GM10266 (cell line): ENCODE measurements around the gene SPATA22.

Source experiments
- DNase-seq: peaks from one replicate; pipeline ENCODE4 v3.0.0; 2012; ENCODE audit errors: extremely low spot score
- CTCF ChIP-seq: IDR thresholded peaks from 2 replicates; pipeline ENCODE4 v1.5.1; 2012; ENCODE audit warnings: mild to moderate bottlenecking, low read depth; ENCODE audit not compliant: control insufficient read depth, insufficient read depth; ENCODE audit errors: missing control alignments

The SPATA22 gene

GRCh38 chr17:3485481-3486068 is 14.0 kb upstream of the SPATA22 start:
- TF ChIP-seq CTCF, result no peak
- no peak for DNase-seq

GRCh38 chr17:3482852-3483251 is 11.2 kb upstream of the SPATA22 start:
- TF ChIP-seq CTCF, result no peak

GRCh38 chr17:3479988-3480387 is 8.4 kb upstream of the SPATA22 start:
- DNase-seq, result no peak
- TF ChIP-seq CTCF, result no peak

More at GRCh38 chr17:3482852-3483251, 11.2 kb upstream of the SPATA22 start:
- no peak for DNase-seq

GRCh38 chr17:3475812-3476610 is 4.4 kb upstream of the SPATA22 start, which contains the start of gene ASPA:
TSS of gene ASPA (plus strand) at chr17:3475997. CDS start at chr17:3476160, 163 bp downstream.
- TF ChIP-seq CTCF, result no peak
- no peak for DNase-seq

- no peak for DNase-seq
- TF ChIP-seq CTCF, result no peak
Measured at GRCh38 chr17:3475251-3475685, 3.6 kb upstream of the SPATA22 start.

GRCh38 chr17:3474212-3474611 is 2.6 kb upstream of the SPATA22 start:
- no peak for DNase-seq
- TF ChIP-seq CTCF, result no peak

- no peak for DNase-seq
- no peak for TF ChIP-seq CTCF
Measured at GRCh38 chr17:3472137-3472536, 518 bp upstream of the SPATA22 start.
